Tibial artery (tissue), 4 donors: ENCODE results near the gene ROBO1.
"Not testable (repeated sequence)": the region's sequence is repeated elsewhere in the genome, so short reads cannot be mapped to it uniquely, and the experiment has no call there.

Source experiments
- DNase-seq, 2 donors: peaks; one replicate each; pipeline ENCODE4 v3.0.0-alpha.2; 2019
- H3K27ac ChIP-seq, 2 donors: fragments of 200-600 bp; sonication (generic) in 1 of 2; 1 replicate in 1 of 2; 2 replicates in 1 of 2; pipeline ENCODE4 v1.5.1; 2018 to 2019; ENCODE audit warnings: mild to moderate bottlenecking in 1 of 2
- H3K27me3 ChIP-seq, 2 donors: fragments of 200-600 bp; sonication (generic) in 1 of 2; one replicate each; pipeline versions ENCODE4 v1.5.1 to v1.6.0; 2016 to 2019
- H3K36me3 ChIP-seq, 3 donors: fragments of 200-600 bp; sonication (generic) in 2 of 3; one replicate each; pipeline ENCODE4 v1.5.1; 2016 to 2019; ENCODE audit warnings: mild to moderate bottlenecking in 2 of 3
- H3K4me1 ChIP-seq, 4 donors: fragments of 200-600 bp; sonication (generic) in 2 of 4; 1 replicate in 3 of 4; 2 replicates in 1 of 4; pipeline ENCODE4 v1.5.1; 2016 to 2019
- H3K4me3 ChIP-seq, 2 donors: fragments of 200-600 bp; sonication (generic) in 1 of 2; 1 replicate in 1 of 2; 2 replicates in 1 of 2; pipeline ENCODE4 v1.5.1; 2018 to 2019; ENCODE audit warnings: mild to moderate bottlenecking in 2 of 2
- H3K9me3 ChIP-seq, 3 donors: fragments of 200-600 bp; sonication (generic) in 1 of 3; one replicate each; pipeline ENCODE4 v1.5.1; 2016 to 2019
- intact Hi-C: fragments of 100-400 bp; cut with DNase I; formaldehyde crosslinking; loops from one replicate; pipeline ENCODE4 v1.15.0; 2023; ENCODE audit warnings: low total_unique reads
- TF ChIP-seq, protein P1 (sequence below), 2 experiments: fragments of 200-600 bp in 1 of 2; fragments of 450-650 bp in 1 of 2; IDR thresholded peaks; one replicate each; pipeline ENCODE4 v1.5.1; 2017 to 2019; ENCODE audit warnings: antibody characterized with exemption in 2 of 2, mild to moderate bottlenecking in 1 of 2, moderate library complexity in 1 of 2

Gene ROBO1

DNA sequence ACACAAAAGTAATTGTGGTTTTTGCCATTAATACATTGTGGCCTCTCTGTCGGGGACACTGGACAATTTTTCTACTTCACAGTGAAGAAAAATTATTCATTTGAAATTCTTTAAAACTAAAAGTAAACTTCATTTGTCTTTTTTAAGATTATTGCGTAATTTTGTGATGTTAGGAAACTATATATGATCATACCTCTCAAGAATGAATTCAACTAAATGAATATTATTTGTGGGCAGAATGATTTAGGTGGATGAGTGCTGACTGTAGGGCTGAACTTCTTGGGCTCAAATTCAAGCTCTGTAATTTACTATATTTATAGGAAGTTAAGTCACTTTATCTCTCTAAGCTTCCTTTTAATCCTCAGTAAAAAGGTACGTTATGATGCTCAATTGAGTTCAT lies 441.2 kb downstream of the ROBO1 start:
- Histone ChIP-seq H3K4me1 (no peaks in the 10 kb centered on the region), H3K36me3 (no peaks in the 10 kb centered on the region), H3K27me3 (no peaks in the 10 kb centered on the region), H3K9me3 (no peaks in the 10 kb centered on the region), H3K4me3 (no peak overlapping the region), H3K27ac (no peak overlapping the region)
- intact Hi-C loops = no loop called here
- TF ChIP-seq, protein P1, sequence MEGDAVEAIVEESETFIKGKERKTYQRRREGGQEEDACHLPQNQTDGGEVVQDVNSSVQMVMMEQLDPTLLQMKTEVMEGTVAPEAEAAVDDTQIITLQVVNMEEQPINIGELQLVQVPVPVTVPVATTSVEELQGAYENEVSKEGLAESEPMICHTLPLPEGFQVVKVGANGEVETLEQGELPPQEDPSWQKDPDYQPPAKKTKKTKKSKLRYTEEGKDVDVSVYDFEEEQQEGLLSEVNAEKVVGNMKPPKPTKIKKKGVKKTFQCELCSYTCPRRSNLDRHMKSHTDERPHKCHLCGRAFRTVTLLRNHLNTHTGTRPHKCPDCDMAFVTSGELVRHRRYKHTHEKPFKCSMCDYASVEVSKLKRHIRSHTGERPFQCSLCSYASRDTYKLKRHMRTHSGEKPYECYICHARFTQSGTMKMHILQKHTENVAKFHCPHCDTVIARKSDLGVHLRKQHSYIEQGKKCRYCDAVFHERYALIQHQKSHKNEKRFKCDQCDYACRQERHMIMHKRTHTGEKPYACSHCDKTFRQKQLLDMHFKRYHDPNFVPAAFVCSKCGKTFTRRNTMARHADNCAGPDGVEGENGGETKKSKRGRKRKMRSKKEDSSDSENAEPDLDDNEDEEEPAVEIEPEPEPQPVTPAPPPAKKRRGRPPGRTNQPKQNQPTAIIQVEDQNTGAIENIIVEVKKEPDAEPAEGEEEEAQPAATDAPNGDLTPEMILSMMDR (IDR thresholded peaks at IDR 0.05) = no peak
- no peak for DNase-seq

DNA sequence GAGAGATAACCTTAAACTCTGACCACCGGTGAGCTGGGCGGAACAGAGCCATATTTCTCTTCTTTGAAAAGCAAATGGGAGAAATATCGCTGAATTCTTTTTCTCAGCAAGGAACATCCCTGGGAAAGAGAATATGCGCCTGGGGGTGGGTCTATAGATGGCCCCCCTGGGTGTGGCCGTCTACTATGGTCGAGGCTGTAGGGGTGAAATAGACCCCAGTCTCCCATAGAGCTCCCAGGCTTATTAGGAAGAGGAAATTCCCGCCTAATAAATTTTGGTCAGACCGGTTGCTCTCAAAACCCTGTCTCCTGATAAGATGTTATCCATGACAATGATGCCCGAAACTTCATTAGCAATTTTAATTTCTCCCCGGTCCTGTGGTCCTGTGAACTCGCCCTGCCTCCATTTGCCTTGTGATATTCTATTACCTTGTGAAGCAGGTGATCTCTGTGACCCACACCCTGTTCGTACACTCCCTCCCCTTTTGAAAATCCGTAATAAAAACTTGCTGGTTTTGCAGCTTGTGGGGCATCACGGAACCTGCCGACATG lies 441.9 kb downstream of the ROBO1 start:
- H3K27ac ChIP-seq, H3K27me3 ChIP-seq, H3K4me1 ChIP-seq, H3K36me3 ChIP-seq, H3K4me3 ChIP-seq, DNase-seq, H3K9me3 ChIP-seq, intact Hi-C loops: not testable (repeated sequence)

DNA sequence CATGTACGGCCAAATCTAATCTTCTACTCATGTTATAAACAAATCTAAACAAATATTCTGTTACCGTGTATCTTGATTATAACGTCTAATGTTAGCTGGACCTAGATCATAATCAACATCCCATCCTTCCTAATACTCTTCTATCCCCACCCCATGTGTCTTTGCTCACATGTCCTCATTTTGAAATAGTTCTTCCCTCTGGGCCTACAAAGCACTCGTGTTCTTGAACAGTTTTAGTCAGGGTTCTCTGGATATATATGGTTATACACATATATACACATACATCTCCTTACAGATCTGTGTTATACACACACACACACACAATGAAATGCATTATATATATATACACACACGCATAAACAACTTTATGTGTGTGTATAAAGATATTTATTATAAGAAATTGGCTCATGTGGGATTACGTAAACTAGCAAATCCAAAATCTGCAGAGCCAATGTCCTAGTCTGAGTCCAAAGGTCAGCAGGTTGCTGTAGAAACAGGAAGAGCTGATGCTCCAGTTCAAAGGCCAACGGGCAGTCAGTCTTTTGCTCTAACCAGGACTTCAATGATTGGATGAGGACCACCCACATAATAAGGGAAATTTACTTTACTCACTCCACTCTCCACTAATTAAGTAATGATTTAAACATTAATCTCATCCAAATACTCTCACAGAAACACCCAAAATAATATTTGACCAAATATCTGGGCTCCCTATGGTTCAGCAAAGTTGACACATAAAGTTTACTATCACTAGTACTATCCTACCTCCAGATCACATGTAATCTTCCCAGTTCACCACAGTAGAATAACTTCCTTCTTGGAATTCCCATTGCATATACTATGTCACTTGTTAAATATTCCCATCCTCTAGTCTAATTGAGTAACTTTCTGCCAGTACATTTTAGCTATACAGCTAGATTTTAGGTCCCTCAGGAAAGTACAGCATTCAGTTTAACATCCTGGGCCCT lies 450.0 kb downstream of the ROBO1 start:
- intact Hi-C loops = no loop called here
- TF ChIP-seq, protein P1 (IDR thresholded peaks at IDR 0.05) = no peak
- H3K4me3 ChIP-seq = no peak overlapping the region
- no peak overlapping the region for H3K27ac ChIP-seq
- H3K36me3 ChIP-seq = no peaks in the 10 kb centered on the region
- DNase-seq = no peak
- no peaks in the 10 kb centered on the region for H3K4me1 ChIP-seq
- H3K27me3 ChIP-seq = no peaks in the 10 kb centered on the region
- H3K9me3 ChIP-seq = no peaks in the 10 kb centered on the region

DNA sequence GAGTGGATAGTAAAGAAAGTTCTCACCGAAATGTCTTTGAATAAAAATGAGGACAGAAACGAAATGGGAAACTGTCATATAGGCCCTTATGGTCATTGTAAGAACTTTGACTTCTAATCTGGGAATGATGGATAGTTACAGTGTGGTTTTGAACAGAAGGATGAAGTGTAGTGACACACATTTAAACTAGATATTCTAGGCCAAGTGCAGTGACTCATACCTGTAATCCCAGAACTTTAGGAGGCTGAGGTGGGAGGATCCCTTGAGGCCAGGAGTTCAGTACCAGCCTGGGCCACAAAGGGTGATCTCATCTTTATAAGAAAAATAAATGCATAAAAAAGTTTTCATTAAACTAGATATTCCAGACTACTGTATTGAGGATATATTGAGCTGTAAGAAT lies 452.8 kb downstream of the ROBO1 start:
- no peak for DNase-seq
- Histone ChIP-seq H3K36me3 (no peaks in the 10 kb centered on the region), H3K9me3 (no peaks in the 10 kb centered on the region), H3K27ac (no peak overlapping the region), H3K4me1 (no peaks in the 10 kb centered on the region), H3K27me3 (no peaks in the 10 kb centered on the region), H3K4me3 (no peak overlapping the region)
- TF ChIP-seq, protein P1 (IDR thresholded peaks at IDR 0.05) = no peak
- intact Hi-C loops = no loop called here

DNA sequence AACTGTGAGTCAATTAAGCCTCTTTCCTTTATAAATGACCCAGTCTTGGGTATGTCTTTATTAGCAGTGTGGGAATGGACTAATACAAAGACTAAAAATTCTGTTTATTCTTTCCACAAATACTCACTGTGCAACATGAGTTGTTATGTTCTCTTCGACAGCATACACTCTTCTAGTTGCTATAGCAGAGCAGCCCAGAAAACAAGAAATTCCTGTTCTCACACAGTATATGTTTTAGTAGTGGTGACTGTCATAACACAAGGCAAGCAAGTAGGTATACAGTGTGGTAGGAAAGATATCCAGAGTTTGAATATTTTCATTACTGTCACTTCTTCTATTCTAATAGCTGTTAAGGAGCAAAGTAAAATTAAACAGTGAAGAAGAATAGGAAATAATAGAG lies 453.3 kb downstream of the ROBO1 start:
- Histone ChIP-seq H3K27me3 (no peaks in the 10 kb centered on the region), H3K27ac (no peak overlapping the region), H3K9me3 (no peaks in the 10 kb centered on the region), H3K36me3 (no peaks in the 10 kb centered on the region), H3K4me1 (no peaks in the 10 kb centered on the region), H3K4me3 (no peak overlapping the region)
- intact Hi-C loops = no loop called here
- TF ChIP-seq, protein P1 (IDR thresholded peaks at IDR 0.05) = no peak
- DNase-seq = no peak

DNA sequence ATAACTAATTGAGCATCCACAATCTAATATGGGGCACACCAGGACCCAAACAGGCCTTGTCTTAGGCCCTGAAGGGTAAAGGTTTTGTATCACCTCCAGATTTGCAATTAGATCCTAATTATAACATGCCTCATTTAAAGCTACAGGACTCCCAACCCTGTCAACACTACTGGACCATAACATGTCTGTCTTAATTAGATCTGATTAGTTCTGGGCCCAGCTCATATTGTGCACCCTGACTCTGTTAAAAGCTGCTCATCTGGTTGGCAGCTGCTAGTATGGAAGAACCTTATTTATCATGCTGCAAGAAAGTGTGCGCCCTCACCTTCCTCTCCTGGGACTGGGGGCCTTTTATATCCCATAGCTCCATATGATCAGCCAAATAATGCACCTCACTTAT lies 457.8 kb downstream of the ROBO1 start:
- H3K36me3 ChIP-seq = no peaks in the 10 kb centered on the region
- no peaks in the 10 kb centered on the region for H3K9me3 ChIP-seq
- no peaks in the 10 kb centered on the region for H3K4me1 ChIP-seq
- no peak for DNase-seq
- no peaks in the 10 kb centered on the region for H3K27me3 ChIP-seq
- no peak overlapping the region for H3K4me3 ChIP-seq
- no peak overlapping the region for H3K27ac ChIP-seq
- intact Hi-C loops = no loop called here
- TF ChIP-seq, protein P1 (IDR thresholded peaks at IDR 0.05) = no peak
